Measurements from ENCODE around the gene ROPN1B.

ROPN1B gene

DNA sequence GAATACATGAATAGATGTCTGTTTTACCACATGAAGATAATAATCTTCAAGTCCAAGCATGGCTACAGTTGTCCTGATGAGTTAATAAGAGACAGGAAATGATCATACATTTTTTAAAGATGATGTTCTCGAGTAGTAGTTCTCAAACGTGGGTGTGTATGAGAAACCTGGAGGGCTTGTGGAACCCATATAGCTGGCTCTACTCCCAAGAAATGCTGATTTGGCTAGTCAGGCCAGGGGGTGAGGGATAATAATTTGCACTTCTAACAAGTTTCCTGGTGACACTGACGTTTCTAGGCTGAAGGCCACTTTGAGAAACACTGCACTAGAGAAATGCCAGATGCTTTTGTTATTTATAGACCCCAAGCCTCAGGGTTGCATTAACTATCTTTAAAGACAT is 37.0 kb downstream of the ROPN1B start:
- DNase-seq = no peak

DNA sequence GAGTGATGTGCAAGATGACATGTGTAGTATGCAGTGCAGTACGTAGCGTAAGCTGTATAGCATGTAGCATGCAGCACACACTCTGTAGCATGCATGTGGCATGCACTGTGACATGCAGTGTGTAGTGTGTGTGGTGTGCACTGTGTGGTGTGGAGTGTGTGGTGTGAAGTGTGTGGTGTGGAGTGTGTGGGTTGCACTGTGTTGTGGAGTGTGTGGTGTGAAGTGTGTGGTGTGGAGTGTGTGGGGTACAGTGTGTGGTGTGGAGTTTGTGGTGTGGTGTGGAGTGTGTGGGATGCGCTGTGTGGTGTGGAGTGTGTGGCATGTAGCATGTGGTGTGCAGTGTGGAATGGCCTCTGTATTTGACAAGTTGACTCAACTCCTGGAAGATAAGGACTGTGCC is 39.2 kb downstream of the ROPN1B start:
- no peak for DNase-seq

DNA sequence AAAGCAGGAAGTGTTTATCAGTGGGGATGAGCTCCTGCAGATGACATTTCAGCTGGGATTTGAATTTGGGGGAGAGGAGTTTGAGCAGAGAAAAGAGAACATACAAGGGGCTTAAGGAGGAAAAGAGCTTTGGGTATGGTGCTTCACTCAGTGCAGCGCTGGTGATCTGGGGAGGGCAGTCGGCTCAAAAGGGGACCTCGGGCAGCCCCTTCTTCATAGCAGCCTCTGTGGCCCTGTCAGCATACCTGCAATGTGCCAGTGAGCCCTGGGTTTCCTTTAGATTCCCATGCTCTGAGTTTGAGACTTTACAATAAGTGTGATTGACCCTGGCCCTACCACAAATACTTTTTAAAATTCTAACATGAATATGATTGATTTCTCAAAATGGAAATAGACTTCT is 40.2 kb downstream of the ROPN1B start:
- DNase-seq = no peak

DNA sequence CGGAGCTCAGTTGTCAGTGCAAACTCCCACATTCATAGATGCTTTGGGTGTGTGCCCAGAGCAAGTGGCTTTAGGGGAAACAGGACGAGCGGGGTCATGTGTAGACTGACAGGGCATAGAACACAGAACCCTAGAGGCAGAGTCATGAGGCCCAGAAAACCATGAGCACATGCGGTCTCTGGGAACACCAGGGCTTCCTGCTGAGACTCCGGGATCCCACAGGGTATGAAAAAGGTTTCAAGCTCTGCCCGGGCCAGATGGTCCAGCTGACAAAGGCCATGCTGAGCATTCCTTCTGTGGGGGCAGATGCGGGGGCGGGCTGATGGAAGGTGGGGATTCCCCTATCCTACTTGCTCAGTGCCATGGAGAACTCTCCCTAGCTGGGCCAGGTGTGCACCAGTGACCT is 44.8 kb downstream of the ROPN1B start:
- DNase-seq = no peak

DNA sequence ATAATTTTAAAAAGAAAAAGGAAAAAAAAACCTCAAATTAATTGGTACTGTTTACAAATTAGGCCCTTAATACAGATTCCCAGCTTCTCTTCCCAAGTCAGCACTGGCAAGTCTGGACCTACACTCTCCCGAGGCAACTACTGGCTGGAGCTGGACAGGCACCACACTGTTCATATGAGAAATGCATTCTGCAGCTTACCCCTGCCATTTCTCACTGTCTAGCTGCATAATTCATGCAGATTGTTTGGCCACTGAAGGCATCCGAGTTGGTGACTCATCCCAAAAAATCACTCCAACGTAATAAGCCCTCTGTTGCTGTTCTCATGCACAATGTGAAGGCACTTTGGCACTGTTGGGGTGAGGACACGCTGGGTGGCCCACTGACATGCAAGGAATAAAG is 45.3 kb downstream of the ROPN1B start:
- no peak for DNase-seq

DNA sequence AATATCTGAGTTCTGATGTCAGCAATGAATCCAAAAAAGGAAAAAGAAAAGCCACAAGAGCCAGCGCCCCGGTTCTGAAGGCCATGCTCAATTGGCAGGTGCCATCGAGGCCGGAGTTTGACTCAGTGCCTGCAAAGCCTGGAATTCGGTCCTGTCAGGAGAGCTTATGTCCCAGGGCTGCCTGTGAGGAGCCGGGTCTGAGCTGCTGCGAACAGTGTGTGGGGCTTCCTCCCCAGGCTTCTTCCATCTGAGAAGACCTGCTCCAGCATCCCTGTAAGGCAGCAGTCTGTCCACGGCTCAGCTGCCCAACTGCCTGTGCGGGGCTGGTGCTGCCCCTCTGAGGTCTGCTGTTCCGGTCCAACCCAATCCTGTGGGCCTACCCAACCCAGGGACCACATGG is 46.1 kb downstream of the ROPN1B start:
- no peak for DNase-seq

DNA sequence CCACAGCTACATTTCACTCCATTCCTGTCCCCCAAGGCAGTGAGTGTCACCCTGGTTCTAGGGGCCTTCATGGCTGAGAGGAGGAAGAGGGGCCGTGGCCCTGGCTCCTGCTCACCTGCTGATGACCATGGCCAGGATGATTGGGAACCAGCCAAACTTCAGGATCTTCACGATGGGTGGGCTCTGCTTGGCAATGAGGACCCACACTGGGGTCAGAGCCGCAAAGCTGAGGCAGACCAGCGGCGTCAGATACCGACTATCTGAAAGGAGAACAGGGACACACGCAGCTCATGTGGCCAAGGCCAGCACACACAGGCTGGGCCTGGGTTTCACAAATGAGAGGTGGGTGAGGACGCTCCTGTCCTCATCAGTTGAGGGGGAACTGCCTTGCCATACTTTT is 47.6 kb downstream of the ROPN1B start:
- no peak for DNase-seq

DNA sequence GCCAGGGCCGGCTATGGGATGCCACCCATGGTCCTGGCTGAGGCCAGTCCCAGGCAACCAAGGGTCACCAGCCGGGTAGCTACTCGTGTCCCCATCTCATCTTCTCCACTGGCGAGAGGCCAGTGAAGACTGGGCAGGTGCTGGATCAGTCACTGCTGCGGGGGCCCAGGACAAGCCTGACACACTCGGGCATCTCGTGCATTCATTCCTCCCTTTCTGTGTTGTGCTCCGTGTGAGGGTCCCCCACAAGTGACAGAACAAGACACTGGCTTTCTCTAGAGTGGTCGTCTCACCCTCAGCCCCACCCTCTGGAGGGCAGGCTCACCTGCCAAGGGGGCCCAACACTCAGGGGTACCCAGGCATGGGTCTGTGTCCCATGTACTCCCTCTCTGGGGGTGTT is 48.4 kb downstream of the ROPN1B start:
- DNase-seq = no peak

DNA sequence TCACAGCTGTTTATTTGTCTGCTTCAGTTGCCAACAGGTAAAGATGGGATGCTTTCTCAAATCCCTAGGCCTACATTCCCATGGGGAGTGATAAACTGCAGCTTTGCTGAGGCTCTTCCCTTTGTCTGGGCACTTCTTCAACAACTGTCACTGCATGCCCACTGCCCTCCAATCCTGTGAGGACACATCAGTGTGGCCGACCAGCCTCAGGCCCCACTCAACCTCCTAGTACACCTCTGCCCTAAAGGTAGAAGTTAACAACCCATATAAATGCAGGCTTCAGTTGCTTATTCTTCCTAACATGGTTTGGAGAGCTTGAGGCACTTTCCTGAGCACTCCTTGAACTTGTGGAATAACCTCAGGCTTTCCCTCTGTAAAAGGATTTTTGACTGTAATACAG is 49.6 kb downstream of the ROPN1B start:
- DNase-seq = no peak

DNA sequence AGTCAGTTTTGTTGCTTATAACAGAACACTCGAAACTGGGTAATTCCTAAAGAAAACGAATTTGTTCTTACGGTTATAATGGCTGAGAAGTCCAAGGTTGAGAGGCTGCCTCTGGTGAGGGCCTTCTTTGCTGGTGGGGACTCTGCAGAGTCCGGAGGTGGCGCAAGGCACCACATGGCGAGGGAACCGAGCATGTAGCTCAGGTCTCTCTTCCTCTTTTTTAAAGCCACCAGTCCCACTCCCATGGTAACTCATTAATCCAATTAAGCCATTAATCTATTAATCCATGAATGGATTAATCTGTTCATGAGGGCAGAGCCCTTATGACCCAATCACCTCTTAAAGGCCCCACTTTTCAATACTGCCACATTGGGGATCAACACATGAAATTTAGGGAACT is 50.0 kb downstream of the ROPN1B start:
- no peak for DNase-seq

DNA sequence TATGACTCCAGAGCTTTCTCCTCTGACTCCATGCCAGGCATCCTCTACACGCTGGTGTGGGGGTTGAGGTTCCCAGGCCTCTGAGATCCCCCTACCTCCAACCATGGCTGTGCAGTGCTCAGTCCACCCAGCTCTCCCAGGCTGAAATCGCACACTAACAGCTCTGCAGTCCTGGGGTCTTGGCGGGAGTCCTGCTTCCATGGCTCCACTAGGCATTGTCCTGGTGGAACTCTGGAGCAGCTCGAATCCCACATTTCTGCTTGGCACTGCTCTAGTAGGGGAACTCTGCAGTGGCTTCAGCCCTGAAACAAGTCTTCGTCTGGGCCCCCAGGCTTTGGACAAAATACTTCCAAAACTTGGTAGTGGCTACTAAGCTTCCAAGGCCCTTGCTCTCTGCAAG is 50.7 kb downstream of the ROPN1B start:
- DNase-seq = no peak

DNA sequence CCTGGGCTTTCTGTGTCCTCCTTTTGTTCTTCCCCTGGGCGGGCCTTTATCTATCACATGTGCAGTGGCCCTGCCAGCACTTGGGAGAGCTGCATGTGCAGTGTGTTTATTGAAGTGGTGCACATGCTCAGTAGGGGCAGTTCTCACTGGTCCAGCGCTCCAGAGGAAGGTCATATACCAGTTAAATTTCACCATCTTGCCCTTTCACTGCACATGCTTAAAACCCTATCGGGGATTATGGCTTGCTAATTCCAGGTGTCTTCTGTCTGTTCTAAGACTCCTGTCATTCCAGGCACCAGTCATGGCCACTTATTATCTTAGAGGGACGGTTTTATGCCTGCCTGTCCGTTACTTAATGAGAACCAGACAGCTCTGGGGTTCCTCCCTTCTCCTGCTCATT is 52.2 kb downstream of the ROPN1B start:
- DNase-seq = no peak

DNA sequence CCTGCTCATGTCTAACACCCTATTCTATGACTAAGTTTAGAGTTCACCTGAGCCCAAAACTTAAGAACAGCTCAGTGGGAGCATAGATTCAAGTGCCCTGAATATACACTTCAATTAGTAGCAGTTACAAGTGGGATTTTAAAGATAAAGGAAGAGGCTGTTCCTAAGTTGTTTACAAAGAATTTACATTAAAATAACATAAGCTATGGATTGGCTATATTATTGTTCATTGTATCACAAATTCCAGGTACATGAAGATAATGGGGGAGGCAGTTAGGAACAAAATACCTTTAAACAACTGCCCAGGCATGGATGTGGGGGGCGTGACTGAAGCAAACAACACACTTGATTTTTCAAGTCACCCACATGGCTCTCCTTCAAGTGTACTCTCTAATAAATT is 52.7 kb downstream of the ROPN1B start:
- no peak for DNase-seq

DNA sequence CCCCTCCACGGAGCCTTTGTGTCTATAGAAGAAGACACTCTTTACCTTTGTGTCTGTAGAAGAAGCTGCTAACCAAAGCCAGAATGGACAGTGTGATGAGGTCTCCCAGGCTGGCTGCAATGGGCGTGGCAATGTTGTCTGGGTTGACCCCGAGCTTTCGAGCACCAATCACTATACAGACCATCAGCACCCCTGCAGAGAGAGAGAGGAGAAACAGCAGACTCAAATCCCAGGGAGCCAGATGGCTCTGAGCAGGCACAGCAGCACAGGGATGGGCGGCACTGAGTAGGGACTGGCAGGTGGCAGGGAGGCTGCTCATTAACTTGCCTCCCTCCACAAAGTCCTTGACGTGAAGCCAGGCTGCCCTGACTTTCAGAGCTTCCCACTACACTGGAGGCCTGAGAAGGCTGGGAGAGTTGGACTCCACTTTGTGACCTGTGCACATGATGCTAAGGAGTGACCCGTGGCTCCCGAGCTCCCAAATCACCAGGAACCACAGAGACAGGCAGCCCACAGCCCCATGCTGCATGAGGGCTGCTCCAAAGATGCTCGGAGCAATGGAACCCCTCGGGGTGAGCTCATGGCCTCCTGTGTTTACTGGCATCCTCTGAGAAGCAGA is 53.9 kb downstream of the ROPN1B start:
- DNase-seq = no peak

DNA sequence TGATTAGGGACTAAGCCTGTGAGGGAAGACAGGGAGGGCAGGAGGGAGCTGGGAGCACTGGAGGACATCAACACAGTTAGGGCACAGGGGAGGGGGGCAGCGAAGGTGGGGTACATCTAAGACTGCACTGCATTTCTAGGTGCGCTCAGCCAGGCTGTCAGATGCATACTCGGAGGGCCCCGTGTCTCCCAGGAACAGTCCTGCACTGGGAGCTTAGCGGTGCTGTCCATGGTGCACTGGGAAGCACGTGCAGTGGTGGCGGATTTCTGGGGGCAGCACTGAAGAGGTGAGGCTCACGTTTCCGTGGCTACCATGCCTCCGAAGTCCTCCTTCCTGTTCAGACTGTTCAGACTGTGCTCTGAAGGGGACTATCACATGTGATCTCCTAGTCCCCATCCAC is 54.4 kb downstream of the ROPN1B start:
- no peak for DNase-seq

DNA sequence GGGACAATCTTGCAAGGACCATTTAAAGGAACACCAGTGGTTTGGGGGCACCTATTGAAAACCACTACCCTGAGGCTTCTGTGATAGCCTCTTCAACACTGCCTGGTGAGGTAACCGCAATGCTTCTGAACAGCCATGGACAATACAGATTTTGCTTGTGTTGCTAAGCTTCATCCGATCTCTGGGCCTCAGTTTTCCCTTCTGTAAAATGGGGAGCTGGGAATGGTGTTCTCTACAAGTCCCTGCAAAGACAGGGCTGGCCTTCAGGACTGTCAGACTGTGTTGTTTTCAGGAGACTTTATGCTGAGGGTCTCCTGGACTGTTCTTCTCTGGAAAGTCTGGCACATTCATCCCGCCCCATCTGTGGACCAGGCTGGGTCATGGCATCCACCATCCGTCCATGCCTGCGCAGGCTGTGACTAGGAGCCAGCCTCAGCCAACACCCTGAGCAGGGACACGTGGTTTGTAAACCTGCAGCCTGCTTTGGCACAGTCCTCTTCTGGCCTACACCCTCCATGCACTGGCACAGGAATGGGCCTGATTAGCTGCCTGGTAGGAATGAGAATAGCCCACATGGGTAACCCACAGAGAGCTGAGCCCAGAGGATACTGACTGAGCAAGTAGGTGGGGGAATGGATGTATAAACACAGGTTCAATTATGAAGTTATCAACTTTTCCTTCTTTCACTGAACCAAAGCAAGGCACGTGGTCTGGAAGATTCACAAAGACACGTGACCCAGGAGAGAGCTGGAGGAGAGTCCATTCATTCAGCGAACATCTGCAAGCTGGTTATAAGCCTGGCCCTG is 55.3 kb downstream of the ROPN1B start:
- DNase-seq = no peak

DNA sequence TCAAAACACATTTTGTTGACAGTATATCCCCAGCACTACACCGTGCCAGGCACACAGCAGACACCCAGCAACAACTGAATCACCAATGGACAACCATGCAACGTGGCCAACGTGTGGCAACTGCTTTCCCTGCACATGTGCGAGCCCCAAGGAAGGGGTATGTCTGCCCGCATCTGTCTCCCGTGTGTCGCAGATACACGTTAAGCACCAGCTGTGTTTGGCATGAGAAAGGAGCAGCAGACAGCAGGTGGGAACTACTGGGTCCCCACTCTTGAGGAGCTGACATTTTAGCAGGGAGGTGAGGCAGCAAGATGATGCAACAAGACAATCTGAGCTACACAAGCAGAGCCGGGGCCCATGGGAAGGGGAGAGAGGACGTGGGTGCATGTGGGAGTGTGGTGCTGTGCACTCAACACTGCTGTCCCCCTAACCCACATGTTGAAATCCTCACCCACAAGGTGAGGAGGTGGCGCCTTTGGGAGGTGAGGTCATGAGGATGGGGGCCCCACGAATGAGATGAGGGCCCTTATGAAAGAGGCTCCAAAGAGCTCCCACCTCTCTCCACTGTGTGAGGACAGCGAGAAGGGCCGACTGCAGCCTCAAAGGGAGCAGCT is 56.2 kb downstream of the ROPN1B start:
- DNase-seq = no peak

DNA sequence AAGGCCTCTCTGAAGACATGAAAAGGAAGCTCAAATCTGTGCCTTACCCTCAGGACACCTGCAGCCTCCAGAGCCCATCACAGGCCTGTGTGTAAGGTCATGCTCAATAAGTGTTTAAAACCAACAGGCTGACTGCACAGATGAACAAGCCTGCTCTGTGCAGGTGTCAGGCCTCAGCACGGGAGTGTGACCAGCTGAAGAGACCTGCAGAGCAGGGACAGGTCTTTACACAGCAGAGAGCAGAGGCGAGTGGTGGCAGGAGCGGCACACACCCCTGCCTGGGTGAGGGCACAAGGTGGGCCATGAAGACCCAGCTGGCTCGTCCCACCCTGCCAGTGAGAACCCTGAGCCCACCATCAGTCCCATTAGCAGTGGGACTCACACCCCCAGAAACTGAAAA is 56.9 kb downstream of the ROPN1B start:
- no peak for DNase-seq

DNA sequence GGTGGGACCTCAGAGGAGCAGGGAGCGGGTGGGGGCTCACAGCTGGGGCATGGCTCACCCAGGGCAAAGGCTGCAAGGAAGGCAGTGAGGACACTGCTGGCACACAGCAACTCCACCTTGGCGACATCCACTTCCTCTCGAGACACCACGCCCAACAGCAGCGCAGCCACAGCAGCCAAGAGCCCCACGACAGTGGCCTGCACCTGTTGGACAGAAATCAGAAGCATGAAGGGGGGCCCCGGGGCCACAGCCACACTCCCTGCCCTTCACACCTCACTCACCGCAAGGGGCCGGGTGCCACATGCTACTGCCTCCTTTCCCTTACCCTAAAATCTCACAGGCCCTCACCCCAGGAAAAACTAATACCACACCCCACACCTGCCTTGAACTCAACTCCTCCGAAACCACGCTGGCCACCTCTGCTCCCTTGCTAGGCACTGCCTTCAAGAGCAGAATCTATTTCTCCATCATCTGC is 57.3 kb downstream of the ROPN1B start:
- DNase-seq = no peak

DNA sequence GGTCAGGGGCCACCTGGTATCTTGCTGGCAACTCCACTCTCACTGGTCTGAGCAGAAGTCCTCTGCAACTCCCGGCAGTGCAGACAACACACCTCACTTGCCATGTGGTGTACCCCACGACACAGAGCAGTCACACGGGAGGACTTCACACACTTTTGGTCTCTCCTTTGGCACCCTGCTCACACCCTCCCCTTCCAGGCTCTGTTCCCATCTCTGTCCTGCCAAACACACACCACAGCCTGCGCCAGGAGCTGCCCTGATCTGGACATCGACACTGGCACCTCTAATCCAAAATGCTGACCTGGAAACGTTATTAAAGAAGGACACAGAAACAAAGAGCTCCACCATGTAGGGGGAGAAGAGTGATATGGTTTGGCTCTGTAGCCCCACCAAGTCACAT is 57.8 kb downstream of the ROPN1B start:
- DNase-seq = no peak

DNA sequence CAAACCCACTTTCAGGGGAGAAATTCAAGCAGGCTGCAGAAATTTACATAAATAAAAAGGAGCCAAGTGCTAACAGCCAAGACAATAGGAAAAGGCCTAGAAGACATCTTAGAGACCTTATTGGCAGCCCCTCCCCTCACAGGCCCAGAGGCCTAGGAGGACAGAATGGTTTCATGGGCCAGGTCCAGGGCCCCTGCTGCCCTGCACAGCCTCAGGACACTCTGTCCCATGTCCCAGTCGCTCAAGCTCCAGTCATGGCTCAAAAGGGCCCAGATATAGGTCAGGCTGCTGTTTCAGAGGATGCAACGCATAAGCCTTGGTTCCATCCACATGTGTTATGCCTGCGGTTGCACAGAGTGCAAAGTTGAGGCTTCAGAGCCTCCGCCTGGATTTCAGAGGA is 59.1 kb downstream of the ROPN1B start:
- DNase-seq = no peak

DNA sequence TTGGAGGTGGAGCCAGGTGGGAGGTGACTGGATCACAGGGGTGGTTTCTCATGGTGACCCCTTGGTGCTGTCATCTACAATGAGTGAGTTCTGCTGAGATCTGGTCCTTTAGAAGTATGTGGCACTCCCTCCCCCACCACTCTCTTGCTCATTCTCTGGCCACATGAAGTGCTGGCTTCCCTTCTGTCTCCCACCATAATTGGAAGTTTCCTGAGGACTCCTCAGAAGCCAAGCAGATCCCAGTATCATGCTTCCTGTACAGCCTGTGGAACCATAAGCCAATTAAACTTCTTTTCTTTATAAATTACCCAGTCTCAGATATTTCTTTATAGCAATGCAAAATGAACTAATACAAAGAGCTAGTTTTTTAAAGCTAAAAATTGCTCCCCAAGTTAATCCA is 60.3 kb downstream of the ROPN1B start:
- DNase-seq = no peak

DNA sequence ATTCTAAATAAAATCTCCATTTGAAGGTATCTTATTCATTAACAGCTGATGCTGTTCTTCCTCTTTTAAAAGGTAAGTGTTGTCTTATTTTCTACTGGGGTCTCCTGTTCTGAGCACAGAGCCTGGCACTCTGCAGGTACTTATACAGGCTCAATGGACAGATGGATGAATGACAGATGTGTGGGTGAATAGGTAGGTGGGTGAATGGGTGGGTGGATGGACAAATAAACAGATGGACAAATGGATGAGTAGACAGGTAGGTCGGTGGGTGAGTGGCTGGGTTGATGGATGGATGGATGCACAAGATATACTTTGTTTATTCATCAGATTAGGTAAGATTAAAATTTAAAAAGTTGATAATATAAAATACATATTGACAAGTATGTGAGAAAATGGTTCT is 61.5 kb downstream of the ROPN1B start:
- DNase-seq = no peak

DNA sequence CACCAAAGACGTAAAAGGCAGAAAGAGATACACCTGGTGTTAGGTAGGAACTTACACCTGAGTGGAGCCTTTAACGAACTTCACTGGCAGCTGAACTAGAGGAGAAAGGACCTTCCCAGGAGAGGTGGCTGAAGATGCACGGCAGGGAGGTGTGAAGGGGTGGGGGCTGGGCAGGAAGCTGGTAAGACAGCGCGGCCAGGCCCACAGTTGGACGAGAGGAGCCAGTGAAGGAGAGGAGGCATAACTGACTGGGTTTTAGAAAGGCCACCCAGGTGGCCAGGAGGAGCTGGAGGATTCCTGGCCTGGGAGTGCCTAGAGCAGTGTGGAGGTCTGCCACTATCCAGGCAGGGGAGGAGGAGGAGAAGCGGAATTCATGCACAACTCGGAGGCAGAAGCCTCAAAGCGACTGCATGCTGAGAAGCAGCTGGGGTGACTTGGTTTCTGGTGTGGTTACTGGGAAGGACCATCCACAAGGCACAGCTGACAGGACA is 63.0 kb downstream of the ROPN1B start:
- no peak for DNase-seq

Data from DMS79 (cell line).